HCT116 (cell line): ENCODE data around the gene CMIP. TPM values are rescaled to one million over a fixed set of nuclear protein-coding genes. Genes with fewer than 3 reads are reported as not detected.

Experiments used
- ATAC-seq: fragments of 200-7000 bp; cut with Tn5 transposase; 2 replicates; pipeline ENCODE4 v1.9.1; 2020; ENCODE audit warnings: mild to moderate bottlenecking, moderate library complexity
- BruUV-seq: library from RNA; stranded (reverse); fragments of 400-500 nt; replicated peaks from 2 replicates; lab custom pipeline; 2021; lab: Mats Ljungman, UMichigan
- CTCF ChIA-PET: fragments of 300-600 bp; sonication (Branson Sonifier 250); formaldehyde crosslinking; loops from one replicate; lab custom pipeline; 2021; ENCODE audit warnings: antibody characterized with exemption; lab: Charles Lee
- POLR2A ChIA-PET: fragments of 300-600, 350-600 bp; sonication (Branson Sonifier 250); formaldehyde crosslinking; loops from one replicate; lab custom pipeline; 2021; ENCODE audit warnings: antibody characterized with exemption; lab: Charles Lee
- RAD21 ChIA-PET, 2 experiments: fragments of 300-600 bp; sonication (Branson Sonifier 250); formaldehyde crosslinking; loops; one replicate each; lab custom pipeline; 2023; ENCODE audit warnings: low total read pairs in 2 of 2; ENCODE audit not compliant: uncharacterized antibody in 2 of 2, unreplicated experiment in 2 of 2, low non-redundant PET in 1 of 2; lab: Charles Lee
- DNase-seq: peaks from one replicate; pipeline ENCODE4 v3.0.0-alpha.2; 2010; ENCODE audit warnings: low read depth, low spot score
- H2AFZ ChIP-seq: fragments of 200-600 bp; shearing (Covaris generic), sonication (generic); 2 replicates; pipeline ENCODE4 v1.6.1; 2017; ENCODE audit warnings: low read depth, mixed run types, mixed read lengths, antibody characterized with exemption, low read length; ENCODE audit not compliant: poor library complexity, severe bottlenecking
- H3K27ac ChIP-seq: 2 replicates; pipeline ENCODE4 v1.5.1; 2012; ENCODE audit warnings: low read depth, low read length
- H3K27me3 ChIP-seq: fragments of 200-600 bp; sonication (generic); 2 replicates; pipeline ENCODE4 v1.6.1; 2016; ENCODE audit warnings: mixed run types, low read length, mixed read lengths; ENCODE audit not compliant: insufficient read depth
- H3K36me3 ChIP-seq, 2 experiments: fragments of 200-500 bp in 1 of 2; fragments of 200-600 bp in 1 of 2; sonication (Bioruptor generic) in 1 of 2; sonication (generic) in 1 of 2; 2 replicates each; pipeline versions ENCODE4 v1.5.1 to v1.6.1; 2014 to 2016; ENCODE audit warnings: low read length in 2 of 2, inconsistent platforms in 1 of 2, mixed read lengths in 1 of 2, mixed run types in 1 of 2; ENCODE audit not compliant: insufficient read depth in 2 of 2, control insufficient read depth in 1 of 2
- H3K4me1 ChIP-seq, 2 experiments: fragments of 200-600 bp in 1 of 2; sonication (generic) in 1 of 2; 2 replicates each; pipeline versions ENCODE4 v1.5.1 to v1.6.1; 2012 to 2017; ENCODE audit warnings: low read length in 2 of 2, inconsistent platforms in 1 of 2, mild to moderate bottlenecking in 1 of 2, mixed read lengths in 1 of 2, mixed run types in 1 of 2, moderate library complexity in 1 of 2; ENCODE audit not compliant: insufficient read depth in 2 of 2, control insufficient read depth in 1 of 2
- H3K4me2 ChIP-seq: fragments of 200-600 bp; sonication (generic); 2 replicates; pipeline ENCODE4 v1.6.1; 2017; ENCODE audit warnings: mixed run types, low read length, mixed read lengths
- H3K4me3 ChIP-seq, 2 experiments: fragments of 200-600 bp in 1 of 2; sonication (generic) in 1 of 2; replicated peaks in 1 of 2; 2 replicates each; pipeline ENCODE4 v1.5.1; 2011 to 2016; ENCODE audit warnings: low read length in 2 of 2, control low read depth in 1 of 2, low read depth in 1 of 2, mild to moderate bottlenecking in 1 of 2, mixed read lengths in 1 of 2, mixed run types in 1 of 2
- H3K79me2 ChIP-seq: fragments of 200-600 bp; sonication (generic); 2 replicates; pipeline ENCODE4 v1.6.1; 2017; ENCODE audit warnings: mild to moderate bottlenecking, mixed run types, low read length, moderate library complexity, mixed read lengths; ENCODE audit not compliant: insufficient read depth
- H3K9ac ChIP-seq: fragments of 200-600 bp; sonication (generic); 2 replicates; pipeline ENCODE4 v1.6.1; 2016; ENCODE audit warnings: low read length, mixed read lengths
- H3K9me2 ChIP-seq: fragments of 200-600 bp; sonication (generic), shearing (Covaris generic); 2 replicates; pipeline ENCODE4 v1.6.1; 2017; ENCODE audit warnings: mixed run types, mild to moderate bottlenecking, moderate library complexity; ENCODE audit not compliant: insufficient read depth
- H3K9me3 ChIP-seq, 2 experiments: fragments of 200-500 bp in 1 of 2; fragments of 200-600 bp in 1 of 2; sonication (Bioruptor generic) in 1 of 2; sonication (generic) in 1 of 2; 2 replicates each; pipeline ENCODE4 v1.6.1; 2014 to 2017; ENCODE audit warnings: low read length in 2 of 2, mixed read lengths in 2 of 2, inconsistent platforms in 1 of 2, low read depth in 1 of 2, mild to moderate bottlenecking in 1 of 2, mixed run types in 1 of 2, moderate library complexity in 1 of 2; ENCODE audit not compliant: control insufficient read depth in 1 of 2, insufficient read depth in 1 of 2
- H4K20me1 ChIP-seq: fragments of 200-600 bp; sonication (generic), shearing (Covaris generic); 2 replicates; pipeline ENCODE4 v1.6.1; 2017; ENCODE audit warnings: mixed run types, mild to moderate bottlenecking, moderate library complexity; ENCODE audit not compliant: insufficient read depth
- CBX3 ChIP-seq: IDR thresholded peaks from 2 replicates; pipeline ENCODE4 v1.6.1; 2012; ENCODE audit warnings: low read depth
- EGR1 ChIP-seq: IDR thresholded peaks from 2 replicates; pipeline ENCODE4 v1.6.1; 2012; ENCODE audit warnings: low read depth
- ELF1 ChIP-seq: IDR thresholded peaks from 2 replicates; pipeline ENCODE4 v1.6.1; 2012; ENCODE audit warnings: low read depth, borderline replicate concordance
- EZH2 ChIP-seq: fragments of 200-600 bp; sonication (generic); IDR thresholded peaks from 2 replicates; pipeline ENCODE4 v1.6.1; 2017; ENCODE audit warnings: antibody characterized with exemption, mixed run types
- RAD21 ChIP-seq: IDR thresholded peaks from 2 replicates; pipeline ENCODE4 v1.6.1; 2012; ENCODE audit warnings: low read depth, mild to moderate bottlenecking
- SIN3A ChIP-seq: IDR thresholded peaks from 2 replicates; pipeline ENCODE4 v1.6.1; 2012; ENCODE audit warnings: low read depth
- SRF ChIP-seq: IDR thresholded peaks from 2 replicates; pipeline ENCODE4 v1.6.1; 2012; ENCODE audit warnings: low read depth
- YY1 ChIP-seq: IDR thresholded peaks from 2 replicates; pipeline ENCODE4 v1.6.1; 2011; ENCODE audit warnings: low read length, low read depth, moderate library complexity, mild to moderate bottlenecking; ENCODE audit not compliant: insufficient replicate concordance; ENCODE audit errors: extremely low read depth
- ZFX ChIP-seq: fragments of 450-650 bp; IDR thresholded peaks from 2 replicates; pipeline ENCODE4 v1.6.1; 2017
- ZNF274 ChIP-seq: fragments of 200-500 bp; sonication (Bioruptor generic); IDR thresholded peaks from 2 replicates; pipeline ENCODE4 v1.6.1; 2014; ENCODE audit warnings: mild to moderate bottlenecking, low read depth, low read length, inconsistent platforms
- intact Hi-C: fragments of 100-400 bp; cut with micrococcal nuclease; formaldehyde crosslinking; loops from 2 replicates; pipeline ENCODE4 v1.10.0; 2022
- total RNA-seq: library from RNA; stranded (reverse); gene quantifications from one replicate; pipeline ENCODE4 v1.2.1, GENCODE V29; 2021; ENCODE audit not compliant: unreplicated experiment
- TF ChIP-seq, protein P1 (sequence below), 3 experiments: fragments of 200-600 bp in 1 of 3; sonication (generic) in 1 of 3; IDR thresholded peaks in 2 of 3; conservative IDR thresholded peaks in 1 of 3; 2 replicates each; pipeline ENCODE4 v1.5.1; 2012 to 2017; ENCODE audit warnings: low read depth in 2 of 3, low read length in 2 of 3, antibody characterized with exemption in 1 of 3, borderline replicate concordance in 1 of 3, control low read depth in 1 of 3, mild to moderate bottlenecking in 1 of 3, mixed read lengths in 1 of 3, mixed run types in 1 of 3, moderate library complexity in 1 of 3; ENCODE audit not compliant: insufficient read depth in 1 of 3
- TF ChIP-seq, protein P2 (sequence below): IDR thresholded peaks from 2 replicates; pipeline ENCODE4 v1.6.1; 2011; ENCODE audit warnings: mild to moderate bottlenecking, low read length, moderate library complexity; ENCODE audit not compliant: insufficient replicate concordance; ENCODE audit errors: extremely low read depth
- TF ChIP-seq, protein P3 (sequence below): IDR thresholded peaks from 2 replicates; pipeline ENCODE4 v1.6.1; 2012

CMIP gene
- total RNA-seq, 1 experiment from 2014 or later, result 64.6 TPM

DNA sequence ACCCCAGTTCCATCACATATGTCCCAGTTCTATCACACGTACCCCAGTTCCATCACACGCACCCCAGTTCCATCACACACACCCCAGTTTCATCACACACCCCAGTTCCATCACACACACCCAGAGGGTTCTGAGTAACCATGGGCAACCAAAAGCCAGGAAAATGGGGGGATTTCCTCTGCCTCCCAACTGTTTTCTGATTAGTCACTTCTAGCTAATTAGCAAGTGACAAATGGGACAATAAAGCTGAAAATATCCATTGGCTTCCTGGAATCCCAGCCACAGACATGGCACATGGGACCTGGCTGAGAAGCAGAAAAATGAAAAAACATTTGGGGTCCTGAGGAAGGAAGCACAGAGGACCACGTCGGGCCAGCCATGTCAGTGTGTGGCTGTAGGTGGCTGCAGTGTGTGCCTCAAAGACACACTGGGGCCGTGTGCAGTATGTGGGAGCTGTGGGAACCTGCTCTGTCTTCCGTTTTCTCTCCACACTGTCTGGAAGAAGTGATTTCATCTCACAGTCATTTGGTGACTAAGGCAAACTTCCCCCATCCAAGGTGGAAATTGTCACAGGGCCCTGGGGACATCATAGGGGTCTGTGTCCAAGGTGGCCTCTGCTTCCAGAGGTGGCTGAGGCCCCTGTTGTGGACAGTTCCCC, 106.7 kb downstream of the CMIP start (continued):
- TF ChIP-seq, protein P1, sequence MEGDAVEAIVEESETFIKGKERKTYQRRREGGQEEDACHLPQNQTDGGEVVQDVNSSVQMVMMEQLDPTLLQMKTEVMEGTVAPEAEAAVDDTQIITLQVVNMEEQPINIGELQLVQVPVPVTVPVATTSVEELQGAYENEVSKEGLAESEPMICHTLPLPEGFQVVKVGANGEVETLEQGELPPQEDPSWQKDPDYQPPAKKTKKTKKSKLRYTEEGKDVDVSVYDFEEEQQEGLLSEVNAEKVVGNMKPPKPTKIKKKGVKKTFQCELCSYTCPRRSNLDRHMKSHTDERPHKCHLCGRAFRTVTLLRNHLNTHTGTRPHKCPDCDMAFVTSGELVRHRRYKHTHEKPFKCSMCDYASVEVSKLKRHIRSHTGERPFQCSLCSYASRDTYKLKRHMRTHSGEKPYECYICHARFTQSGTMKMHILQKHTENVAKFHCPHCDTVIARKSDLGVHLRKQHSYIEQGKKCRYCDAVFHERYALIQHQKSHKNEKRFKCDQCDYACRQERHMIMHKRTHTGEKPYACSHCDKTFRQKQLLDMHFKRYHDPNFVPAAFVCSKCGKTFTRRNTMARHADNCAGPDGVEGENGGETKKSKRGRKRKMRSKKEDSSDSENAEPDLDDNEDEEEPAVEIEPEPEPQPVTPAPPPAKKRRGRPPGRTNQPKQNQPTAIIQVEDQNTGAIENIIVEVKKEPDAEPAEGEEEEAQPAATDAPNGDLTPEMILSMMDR (IDR thresholded peaks at IDR 0.05 in 2 of 3, conservative IDR thresholded peaks at IDR 0.05 in 1 of 3; ENCODE audit: borderline replicate concordance in 1 of 3, insufficient read depth in 1 of 3, low read depth in 2 of 3, low read length in 2 of 3), result no peak
- TF ChIP-seq EGR1 (no peak), EZH2 (no peak), ZFX (no peak), RAD21 (no peak)

DNA sequence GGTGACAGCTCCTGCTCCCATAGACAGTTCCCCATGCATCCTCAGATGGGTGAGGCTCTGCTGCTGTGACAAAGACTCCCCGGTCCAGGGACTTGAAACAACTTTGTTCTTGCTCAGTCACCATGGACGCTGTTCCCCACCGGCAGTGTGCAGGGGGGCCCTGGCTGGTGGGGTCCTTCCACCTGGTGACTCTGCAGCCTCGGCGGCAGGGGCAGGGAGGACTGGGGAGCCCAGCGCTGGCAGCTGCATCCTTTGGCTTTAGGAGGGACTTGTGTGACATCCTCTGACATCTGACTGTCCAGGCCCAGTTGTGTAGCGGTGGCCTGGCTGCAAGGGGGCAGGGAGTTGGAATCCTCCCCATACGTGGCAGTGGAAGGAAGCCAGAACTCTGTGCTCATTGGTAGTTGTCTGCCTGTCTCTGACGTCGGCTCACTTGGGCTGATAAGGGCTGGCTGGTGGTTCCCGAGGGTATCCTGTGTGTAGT, 107.3 kb downstream of the CMIP start:
- H3K27ac ChIP-seq, result no peak overlapping the region
- peaks cover 99% of the 10 kb centered on the region for H3K79me2 ChIP-seq
- H3K9me2 ChIP-seq, result no peaks in the 10 kb centered on the region
- no peaks in the 10 kb centered on the region for H3K27me3 ChIP-seq
- H3K9me3 ChIP-seq, result no peaks in the 10 kb centered on the region
- H3K4me1 ChIP-seq, result peaks cover 21 to 77% of the 10 kb centered on the region in 2 experiments; a peak in 3 of 4 replicates
- no peak overlapping the region; the same call in 1 of the 2 replicates for H3K4me2 ChIP-seq
- H3K4me3 ChIP-seq, result no peak overlapping the region
- ChIA-PET CTCF (no interaction called here), POLR2A (no interaction called here), RAD21 (no interaction called here)
- no TSS peak for BruUV-seq
- peaks cover 15% of the 10 kb centered on the region; the same call in 1 of the 2 replicates for H4K20me1 ChIP-seq
- H2AFZ ChIP-seq, result no peak overlapping the region
- ATAC-seq (no peak), DNase-seq (no peak)
- H3K36me3 ChIP-seq, result no peaks in the 10 kb centered on the region
- H3K9ac ChIP-seq, result no peak overlapping the region
- intact Hi-C loops, result no loop called here
- TF ChIP-seq YY1, result no peak
- TF ChIP-seq CBX3, result no peak
- TF ChIP-seq ELF1, result no peak
- TF ChIP-seq, protein P2, sequence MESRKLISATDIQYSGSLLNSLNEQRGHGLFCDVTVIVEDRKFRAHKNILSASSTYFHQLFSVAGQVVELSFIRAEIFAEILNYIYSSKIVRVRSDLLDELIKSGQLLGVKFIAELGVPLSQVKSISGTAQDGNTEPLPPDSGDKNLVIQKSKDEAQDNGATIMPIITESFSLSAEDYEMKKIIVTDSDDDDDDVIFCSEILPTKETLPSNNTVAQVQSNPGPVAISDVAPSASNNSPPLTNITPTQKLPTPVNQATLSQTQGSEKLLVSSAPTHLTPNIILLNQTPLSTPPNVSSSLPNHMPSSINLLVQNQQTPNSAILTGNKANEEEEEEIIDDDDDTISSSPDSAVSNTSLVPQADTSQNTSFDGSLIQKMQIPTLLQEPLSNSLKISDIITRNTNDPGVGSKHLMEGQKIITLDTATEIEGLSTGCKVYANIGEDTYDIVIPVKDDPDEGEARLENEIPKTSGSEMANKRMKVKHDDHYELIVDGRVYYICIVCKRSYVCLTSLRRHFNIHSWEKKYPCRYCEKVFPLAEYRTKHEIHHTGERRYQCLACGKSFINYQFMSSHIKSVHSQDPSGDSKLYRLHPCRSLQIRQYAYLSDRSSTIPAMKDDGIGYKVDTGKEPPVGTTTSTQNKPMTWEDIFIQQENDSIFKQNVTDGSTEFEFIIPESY, result no peak
- TF ChIP-seq, protein P1 (IDR thresholded peaks at IDR 0.05 in 2 of 3, conservative IDR thresholded peaks at IDR 0.05 in 1 of 3; ENCODE audit: borderline replicate concordance in 1 of 3, insufficient read depth in 1 of 3, low read depth in 2 of 3, low read length in 2 of 3), result no peak
- TF ChIP-seq SRF, result no peak
- no peak for TF ChIP-seq RAD21
- no peak for TF ChIP-seq ZNF274
- TF ChIP-seq, protein P3, sequence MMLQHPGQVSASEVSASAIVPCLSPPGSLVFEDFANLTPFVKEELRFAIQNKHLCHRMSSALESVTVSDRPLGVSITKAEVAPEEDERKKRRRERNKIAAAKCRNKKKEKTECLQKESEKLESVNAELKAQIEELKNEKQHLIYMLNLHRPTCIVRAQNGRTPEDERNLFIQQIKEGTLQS, result no peak
- TF ChIP-seq SIN3A, result no peak
